GM19324 (cell line): Measurements from ENCODE around the gene MAP10.
A peak's percentile ranks its signal among the peaks of the same experiment; 100 is the strongest.
"Not testable (repeated sequence)": the region's sequence is repeated elsewhere in the genome, so short reads cannot be mapped to it uniquely, and the experiment has no call there.

Experiments used
- ATAC-seq: cut with Tn5 transposase; IDR thresholded peaks from one replicate; pipeline ENCODE4 v1.9.1; 2021; ENCODE audit warnings: mild to moderate bottlenecking, moderate library complexity; ENCODE audit not compliant: unreplicated experiment, low FRiP score

The MAP10 gene, protein sequence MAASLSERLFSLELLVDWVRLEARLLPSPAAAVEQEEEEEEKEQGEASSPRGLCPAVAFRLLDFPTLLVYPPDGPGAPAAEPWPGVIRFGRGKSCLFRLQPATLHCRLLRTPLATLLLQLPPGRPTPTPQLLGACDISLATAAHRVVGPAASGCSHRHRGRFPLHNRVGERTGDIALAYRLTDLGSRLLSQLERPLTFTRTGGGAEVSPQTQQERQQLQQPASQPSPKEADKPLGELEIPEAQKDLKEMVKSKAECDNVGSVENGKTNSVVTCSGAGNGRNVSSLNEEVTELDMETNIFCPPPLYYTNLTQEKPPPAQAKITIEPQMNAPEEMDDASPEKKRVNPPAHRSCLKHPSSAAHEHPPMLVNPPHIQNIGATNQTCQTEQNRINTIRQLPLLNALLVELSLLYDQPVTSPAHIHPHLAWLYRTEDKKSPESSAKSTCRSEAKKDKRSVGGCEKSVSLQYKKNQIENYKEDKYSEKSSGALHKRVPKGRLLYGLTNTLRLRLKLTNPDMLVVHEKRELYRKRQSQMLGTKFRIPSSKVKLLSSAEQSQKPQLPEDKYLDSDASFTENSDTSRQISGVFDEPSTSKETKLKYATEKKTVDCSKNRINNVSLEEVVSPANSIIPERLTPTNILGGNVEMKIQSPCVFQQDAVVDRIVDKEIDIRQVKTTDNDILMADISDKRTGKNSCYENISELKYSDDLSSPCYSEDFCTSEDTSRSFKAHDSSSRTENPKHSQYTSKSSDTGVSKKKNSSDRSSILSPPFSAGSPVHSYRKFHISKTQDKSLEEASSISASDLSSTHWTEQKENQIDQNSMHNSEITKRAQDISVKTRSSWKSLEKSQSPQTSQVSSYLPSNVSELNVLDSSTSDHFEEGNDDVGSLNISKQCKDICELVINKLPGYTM

DNA sequence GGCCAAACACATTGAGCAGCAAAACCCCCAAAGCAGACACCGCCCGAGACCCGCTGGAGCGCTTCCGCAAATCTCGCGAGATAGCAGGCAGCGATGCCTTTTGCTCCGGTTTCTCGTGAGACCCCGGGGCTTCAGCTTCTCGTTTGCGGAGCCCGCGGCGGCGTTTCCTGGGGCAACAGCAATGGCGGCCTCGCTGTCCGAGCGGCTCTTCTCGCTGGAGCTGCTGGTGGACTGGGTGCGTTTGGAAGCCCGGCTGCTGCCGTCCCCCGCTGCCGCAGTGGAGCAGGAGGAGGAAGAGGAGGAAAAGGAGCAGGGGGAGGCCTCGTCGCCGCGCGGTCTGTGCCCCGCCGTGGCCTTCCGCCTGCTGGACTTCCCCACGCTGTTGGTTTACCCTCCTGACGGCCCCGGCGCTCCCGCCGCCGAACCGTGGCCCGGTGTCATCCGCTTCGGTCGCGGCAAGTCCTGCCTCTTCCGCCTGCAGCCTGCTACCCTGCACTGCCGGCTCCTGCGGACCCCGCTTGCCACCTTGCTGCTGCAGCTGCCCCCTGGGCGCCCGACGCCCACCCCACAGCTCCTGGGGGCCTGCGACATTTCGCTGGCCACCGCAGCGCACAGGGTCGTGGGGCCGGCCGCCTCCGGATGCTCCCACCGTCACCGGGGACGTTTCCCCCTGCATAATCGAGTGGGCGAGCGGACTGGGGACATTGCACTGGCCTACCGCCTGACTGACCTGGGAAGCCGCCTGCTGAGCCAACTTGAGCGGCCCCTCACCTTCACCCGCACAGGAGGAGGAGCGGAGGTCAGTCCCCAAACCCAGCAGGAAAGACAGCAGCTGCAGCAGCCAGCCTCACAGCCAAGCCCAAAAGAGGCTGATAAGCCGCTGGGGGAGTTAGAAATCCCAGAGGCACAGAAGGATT, at the start of gene MAP10:
TSS of gene MAP10 (plus strand) at position 148 of the 917 bp plus-strand sequence. CDS start at position 182, 34 bp downstream.
- ATAC-seq, result peak; percentile 84

DNA sequence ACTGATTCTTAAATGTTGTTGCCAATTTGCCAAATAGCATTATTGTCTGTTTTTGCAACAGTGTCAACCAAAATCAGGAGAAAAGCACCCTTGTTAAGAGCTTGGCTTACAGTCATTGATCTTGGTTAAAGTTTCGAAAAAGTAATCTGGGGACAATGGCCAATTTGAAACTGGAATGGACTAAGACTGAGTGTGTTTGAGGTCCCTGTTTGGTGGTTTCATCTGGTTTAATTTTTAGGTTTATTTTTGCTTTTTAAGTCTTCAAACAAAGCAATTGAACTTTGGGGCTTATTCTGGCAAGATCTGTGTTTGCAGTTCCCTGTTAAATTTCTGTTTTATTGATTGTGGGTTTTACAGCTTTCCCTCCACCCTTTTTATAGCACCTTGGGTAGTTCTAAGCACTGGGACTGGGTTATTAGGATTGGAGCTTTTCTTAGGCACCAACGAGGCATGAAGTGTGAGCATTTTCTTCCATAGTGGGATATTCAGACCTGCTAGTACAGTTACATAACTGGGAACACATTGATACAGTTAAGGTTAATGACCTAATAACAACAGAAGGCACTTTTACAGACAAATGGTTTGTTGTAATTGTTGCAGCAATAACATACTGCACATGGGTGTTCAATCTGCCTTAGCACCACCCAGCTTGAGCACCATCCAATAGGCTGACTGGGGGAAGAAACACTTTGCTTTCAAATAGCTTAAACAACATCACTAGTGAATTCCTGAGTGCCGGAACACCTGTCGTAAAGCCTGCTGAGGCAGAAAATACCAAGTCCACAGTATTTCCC, 40.6 kb upstream of the MAP10 start:
- no peak for ATAC-seq

DNA sequence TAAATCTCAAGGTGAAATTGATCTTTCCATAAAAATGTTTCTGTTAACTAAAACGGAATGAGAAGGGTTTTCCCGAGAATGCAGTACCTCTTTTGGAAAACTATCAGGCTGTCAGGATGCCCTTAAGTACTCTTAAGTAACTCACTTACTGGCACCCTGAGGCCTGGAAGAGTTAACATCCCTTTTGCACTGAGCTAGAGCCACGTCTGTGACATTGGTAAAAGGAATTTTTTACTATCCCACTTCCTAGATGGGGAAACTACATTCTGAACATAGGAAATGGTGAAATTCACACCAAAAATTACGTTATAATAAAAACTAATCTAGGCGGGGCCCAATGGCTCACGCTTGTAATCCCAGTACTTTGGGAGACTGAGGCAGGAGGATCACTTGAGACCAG, 39.7 kb upstream of the MAP10 start:
- ATAC-seq, result no peak

DNA sequence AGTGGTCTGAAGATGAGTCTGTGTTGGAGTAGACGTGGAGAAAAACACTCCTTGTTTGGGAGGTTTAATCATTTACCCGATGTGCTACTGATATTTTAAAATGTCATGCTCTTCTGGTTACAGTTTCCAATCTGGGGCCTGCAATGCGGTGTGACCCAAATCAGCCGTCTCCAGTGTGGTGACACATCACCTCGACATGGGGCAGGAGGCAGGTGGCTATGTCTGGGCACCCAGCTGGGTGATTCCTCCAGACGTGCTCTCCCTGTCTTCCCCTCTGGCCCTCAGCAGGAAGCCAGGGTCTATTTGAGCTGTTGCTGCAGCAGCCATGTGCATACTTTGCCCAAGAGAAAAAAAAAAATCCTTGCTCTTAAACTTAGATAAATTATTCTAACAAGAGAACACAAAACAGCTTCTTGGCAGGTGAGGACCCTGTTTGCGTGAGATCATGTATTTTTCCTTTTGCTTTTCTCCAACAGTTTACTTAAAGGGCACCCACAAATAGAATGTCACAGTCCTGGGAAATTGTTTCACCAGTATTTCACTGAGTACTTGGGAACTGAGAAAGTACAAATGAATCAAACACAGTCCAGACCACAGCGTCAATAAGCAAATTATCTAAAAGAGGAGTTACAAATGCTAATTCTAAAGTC, 38.9 kb upstream of the MAP10 start:
- ATAC-seq, result no peak

DNA sequence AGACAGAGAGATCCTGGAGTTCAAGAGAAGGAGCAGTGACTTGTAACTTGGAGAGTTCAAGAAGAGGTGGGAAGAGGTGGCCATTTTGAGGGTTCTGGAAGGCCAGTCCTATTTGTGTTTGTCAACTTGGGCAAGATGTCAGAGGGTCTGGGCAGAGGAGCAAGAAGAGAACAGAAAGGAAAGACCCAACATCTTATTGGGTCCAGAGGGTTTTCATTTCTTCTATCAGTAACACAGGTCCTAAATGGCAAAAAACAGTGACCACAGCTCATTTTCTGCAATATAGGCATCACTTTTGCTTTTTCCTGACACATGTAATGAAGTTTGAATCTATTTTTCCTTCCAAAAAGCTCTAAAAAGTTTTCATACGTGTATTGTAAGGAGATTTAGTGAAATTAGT, 38.3 kb upstream of the MAP10 start:
- no peak for ATAC-seq

DNA sequence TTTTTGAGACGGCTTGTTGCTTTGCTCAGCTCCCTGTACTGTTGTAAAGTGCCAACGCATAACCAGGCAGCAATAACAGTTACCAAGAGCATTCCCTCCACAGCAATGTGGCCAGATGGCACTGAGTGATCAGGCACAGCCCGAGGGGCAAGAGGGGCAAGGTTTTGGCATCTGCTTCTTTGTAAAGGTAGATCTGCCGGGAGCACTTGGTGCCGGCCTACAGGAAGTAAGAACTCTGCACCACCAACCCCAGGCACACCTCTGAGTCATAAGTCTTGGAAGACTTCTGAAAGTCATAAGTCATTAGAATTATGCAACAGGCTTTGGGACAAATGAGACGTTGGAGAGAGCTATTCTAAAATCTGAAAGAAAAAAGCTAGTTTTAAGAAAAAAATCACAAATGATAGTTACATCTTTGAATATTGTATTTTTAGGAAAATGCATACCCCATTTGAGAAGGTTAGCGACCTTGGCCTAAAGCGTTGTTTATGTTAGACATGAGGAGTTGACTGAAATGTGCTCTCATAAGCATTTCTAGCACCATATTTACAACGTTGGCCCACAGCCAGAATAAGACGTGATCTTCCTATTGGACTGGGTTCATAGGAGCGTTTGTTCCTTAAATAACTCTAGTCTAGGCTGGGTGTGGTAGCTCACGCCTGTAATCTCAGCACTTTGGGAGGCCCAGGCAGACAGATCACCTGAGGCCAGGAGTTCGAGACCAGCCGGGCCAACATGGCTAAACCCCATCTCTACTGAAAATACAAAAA, 37.7 kb upstream of the MAP10 start:
- no peak for ATAC-seq

DNA sequence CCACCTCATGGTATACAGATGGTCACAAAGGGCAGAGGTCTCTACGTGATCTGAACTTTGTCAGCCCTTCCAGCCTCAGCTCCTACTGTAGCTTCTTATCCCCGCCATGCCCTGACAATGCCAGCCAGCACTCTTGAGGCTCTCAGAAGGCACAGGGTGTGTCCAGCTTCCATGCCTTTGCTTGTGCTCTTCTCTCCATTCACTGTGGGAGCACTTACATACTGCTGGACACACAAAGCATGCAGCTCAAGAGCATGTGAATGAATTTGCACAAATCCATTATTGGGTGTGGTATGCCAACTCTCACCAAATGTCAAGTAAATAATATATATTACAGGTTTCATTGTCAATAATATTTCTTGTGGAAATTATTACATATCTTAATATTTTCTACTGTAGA, 36.4 kb upstream of the MAP10 start:
- no peak for ATAC-seq

DNA sequence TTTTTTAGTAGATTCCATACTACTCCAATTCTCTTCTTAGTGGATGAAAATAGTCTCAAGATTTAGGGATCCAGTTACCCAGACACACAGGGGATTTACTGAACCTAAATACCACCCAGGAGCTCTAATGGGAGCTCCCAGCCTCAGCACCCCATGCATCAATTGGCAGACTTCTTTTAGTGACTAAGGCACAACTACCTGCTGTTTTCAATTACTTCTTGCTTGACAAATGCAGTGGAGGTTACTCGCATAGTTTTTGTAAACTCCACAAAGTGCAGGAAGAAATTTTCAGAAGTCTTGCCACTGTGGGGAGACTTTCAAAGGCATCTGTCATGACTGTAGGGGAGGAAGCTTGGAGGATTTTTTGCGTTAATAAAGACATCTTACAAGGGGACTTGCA, 35.5 kb upstream of the MAP10 start:
- ATAC-seq, result no peak

DNA sequence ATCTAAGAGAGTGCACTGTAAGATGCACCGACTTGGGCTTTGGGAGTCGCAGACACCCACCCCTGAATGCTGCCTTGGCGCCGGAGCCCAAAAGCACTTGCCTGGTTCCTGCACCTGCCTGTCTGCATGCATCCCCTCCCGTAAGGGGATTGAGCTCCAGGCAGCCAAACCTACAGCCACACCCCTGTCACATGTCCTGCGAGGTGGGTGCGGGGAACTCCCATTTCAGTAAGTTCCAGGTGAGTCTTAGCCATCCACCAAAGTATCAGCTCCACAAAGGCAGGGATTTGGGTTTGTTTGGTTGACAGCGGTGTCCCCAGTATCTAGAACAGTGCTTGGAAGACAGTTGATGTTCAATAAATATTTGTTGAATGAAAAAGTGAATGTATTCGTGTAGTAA, 31.5 kb upstream of the MAP10 start:
- ATAC-seq, result no peak

DNA sequence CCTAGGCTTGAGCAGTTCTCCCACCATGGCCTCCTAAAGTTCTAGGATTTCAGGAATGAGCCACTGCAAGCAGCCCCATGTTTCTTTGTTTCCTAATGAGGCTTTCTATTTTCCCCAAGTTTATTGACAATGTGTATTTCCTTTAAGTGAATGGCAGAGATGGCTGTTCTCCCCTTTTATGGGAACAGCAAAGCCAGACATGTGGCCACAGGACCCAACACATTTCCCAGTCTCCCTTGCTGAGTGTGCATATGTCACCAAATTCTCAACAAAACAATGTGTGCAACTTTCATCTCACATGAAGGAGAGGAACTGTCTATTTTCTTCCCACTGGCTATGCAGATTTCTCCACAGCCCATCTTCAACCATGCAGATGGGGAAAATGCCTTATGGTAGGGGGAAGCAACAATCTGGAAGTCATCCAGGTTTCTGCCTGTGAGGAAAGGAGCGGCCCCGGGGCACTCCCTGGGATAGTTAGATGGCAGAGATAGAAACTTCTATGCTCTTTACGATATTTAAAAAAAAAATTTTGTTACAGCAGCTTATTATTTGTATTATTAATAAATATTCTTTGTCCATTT, 28.6 kb upstream of the MAP10 start:
- no peak for ATAC-seq

DNA sequence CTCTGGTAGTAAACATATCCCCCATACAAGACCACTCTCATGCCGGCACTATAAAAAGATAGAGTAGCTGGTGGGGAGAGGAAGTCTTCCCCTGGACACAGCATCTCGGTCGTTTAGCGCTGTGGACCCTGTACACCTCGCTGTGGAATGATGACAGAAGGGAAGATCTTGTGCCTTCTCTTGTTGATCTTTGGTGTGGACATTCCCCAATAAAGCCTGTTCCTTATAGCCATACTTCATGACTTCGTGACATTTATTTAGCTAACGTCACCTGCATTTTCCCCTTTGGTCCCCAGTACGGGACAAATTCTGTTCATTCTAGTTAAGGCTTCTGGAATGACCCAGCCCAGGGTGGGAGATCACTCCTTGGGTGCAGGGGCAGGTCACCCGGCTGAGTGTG, 24.9 kb upstream of the MAP10 start:
- no peak for ATAC-seq

DNA sequence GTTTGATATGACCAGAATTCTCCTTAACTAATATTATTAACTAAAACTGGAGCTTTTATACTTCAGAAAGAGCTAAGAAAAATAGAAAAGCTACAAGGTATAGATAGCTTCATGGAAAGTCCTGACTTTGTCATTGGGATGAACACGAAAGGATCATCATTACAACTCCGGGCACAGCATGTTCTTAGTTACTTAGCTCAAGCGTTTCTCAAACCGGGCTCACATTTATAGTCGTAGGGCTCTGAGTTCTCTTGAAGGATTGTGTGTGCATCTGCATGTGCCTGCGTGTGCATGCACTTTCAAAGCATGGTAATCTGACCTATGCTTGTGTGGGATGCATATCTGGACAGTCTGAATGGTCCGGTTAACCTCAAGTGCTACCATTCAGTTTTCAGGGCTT, 20.4 kb upstream of the MAP10 start:
- no peak for ATAC-seq

DNA sequence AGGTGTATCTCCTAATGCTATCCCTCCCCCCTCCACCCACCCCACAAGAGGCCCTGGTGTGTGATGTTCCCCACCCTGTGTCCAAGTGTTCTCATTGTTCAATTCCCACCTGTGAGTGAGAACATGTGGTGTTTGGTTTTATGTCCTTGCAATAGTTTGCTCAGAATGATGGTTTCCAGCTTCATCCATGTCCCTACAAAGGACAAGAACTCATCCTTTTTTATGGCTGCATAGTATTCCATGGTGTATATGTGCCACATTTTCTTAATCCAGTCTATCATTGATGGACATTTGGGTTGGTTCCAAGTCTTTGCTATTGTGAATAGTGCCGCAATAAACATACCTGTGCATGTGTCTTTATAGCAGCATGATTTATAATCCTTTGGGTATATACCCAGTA, 19.6 kb upstream of the MAP10 start:
- ATAC-seq, result not testable (repeated sequence)

DNA sequence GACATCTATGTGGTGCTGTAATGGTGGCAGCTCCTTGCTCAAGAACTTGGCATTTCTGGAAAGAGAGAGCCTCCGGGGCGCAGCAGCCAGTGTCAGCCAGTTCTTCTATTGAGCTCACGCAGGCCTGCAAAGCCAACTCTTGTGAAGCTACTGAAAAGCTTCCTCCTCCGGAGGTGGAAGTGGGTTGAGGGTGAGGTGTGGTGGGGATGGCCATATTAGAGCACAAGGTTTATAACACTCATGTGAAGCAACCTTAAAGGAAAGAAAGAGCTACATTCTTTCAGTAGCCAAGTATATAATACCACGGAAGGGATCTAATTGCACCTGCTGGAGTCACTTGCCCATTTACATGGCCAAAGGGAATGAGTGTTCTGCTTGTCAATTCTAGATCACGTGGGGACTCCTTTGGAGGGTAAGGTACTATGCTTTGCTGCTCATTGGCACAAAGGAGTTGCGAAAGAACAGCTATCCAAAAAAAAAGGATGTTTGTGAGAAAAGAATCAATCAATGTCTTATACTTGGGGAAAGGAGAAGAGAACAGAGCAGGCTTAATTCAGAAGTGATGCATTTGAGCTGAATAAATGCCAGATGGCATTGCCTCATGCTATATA, 18.3 kb upstream of the MAP10 start:
- ATAC-seq, result no peak

DNA sequence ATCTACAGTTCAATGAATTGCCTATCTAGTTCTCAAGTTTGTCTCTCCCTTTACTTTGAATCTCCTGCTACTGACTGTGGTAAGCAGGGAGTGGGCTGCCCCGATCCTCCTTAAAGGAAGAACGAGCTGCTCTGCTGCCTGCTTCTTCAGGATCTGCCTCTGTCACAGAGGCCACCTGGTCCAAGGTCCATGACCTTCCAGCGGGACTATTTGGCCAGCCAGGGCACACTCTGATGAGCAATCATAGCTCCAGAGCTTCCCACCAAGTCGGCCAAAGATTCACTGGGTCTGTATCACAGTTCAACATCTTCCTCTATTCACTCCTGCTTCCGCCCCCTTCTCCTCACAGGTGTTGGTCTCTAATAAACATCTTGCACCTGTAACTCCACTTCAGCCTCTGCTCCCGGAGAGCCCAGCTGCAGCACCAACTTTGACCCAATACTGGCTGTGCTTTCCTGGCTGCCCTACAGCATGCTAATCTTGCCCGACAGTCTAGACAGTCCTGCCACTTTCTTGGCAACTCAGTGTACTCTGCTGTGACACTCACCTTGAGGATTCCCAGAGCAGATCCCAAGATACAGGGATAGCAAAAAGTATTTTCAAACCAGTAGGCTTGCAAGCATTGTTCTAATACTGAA, 16.9 kb upstream of the MAP10 start:
- no peak for ATAC-seq

DNA sequence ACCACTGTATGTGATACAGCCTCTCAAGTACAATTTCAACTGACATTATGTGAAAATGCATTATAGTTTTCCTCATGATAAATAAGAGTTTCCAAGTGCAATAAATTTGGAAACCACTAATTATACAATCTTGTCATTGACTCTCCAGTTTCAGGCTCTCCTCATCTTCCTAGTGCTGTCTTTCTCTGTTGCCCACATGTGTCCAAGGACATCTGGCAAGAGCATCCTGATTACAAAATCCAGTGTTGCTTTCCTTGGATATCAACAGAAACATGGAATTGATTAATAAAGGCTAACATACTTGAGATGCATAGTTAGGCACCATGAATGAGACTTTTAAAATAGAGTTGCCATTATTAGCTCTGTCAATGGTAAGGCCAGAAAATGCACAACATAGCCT, 15.6 kb upstream of the MAP10 start:
- ATAC-seq, result no peak

DNA sequence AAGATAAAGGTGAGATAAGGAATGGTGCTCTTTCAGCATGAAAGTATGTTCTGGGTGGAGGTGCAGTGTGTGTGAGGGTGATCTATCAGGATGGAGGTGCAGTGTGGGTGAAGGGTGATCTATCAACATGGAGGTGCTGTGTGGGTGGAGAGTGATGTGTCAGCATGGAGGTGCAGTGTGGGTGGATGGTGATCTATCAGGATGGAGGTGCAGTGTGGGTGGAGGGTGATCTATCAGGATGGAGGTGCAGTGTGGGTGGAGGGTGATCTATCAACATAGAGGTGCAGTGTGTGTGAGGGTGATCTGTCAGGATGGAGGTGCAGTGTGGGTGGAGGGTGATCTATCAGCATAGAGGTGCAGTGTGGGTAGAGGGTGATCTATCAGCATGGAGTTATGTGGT, 12.3 kb upstream of the MAP10 start:
- no peak for ATAC-seq
